ENCODE measurements around the gene LRTM2. TPM values are rescaled to one million over a fixed set of nuclear protein-coding genes. Genes with fewer than 3 reads are reported as not detected.
"Not testable (repeated sequence)": the region's sequence is repeated elsewhere in the genome, so short reads cannot be mapped to it uniquely, and the experiment has no call there.

LRTM2 gene
- total RNA-seq, 3 donors from 2014 or later, result not detected

DNA sequence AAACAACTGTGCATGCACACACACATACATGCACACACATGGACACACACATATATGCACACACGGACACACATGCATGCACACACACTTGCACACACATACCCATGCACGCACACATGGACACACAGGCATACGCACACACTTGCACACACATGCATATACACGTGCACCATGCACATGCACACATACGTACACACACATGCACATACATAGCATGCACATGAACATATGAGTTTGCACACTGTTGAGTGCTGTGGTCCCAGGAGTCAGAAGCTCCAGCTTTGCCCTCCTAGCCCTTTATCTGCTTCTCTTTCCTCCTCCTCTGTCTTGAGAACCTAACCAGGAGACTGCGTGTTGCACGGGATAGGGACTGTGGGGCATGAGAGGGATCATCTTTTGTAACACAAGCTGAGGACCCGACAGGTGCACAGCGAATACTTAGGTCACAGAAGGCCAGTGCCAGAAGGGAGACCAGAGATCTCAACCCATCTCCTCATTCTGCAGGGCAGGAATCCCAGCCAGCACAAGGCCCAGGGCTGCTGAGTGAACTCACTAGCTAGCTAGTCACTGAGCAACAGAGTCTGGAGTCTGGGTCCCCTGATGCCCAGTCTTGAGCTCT, 3.5 kb upstream of the LRTM2 start:
- intact Hi-C loops (cut with DNase I; ENCODE audit: low total_unique reads), result no loop called here
- Histone ChIP-seq H3K27me3 (peaks cover 0 to 28% of the 10 kb centered on the region in 2 donors), H3K9me3 (no peaks in the 10 kb centered on the region), H3K4me1 (no peaks in the 10 kb centered on the region), H3K4me3 (no peak overlapping the region), H3K36me3 (no peaks in the 10 kb centered on the region), H3K27ac (no peak overlapping the region)
- no peak for DNase-seq (ENCODE audit: low spot score in 2 of 2)
- TF ChIP-seq, protein P1, sequence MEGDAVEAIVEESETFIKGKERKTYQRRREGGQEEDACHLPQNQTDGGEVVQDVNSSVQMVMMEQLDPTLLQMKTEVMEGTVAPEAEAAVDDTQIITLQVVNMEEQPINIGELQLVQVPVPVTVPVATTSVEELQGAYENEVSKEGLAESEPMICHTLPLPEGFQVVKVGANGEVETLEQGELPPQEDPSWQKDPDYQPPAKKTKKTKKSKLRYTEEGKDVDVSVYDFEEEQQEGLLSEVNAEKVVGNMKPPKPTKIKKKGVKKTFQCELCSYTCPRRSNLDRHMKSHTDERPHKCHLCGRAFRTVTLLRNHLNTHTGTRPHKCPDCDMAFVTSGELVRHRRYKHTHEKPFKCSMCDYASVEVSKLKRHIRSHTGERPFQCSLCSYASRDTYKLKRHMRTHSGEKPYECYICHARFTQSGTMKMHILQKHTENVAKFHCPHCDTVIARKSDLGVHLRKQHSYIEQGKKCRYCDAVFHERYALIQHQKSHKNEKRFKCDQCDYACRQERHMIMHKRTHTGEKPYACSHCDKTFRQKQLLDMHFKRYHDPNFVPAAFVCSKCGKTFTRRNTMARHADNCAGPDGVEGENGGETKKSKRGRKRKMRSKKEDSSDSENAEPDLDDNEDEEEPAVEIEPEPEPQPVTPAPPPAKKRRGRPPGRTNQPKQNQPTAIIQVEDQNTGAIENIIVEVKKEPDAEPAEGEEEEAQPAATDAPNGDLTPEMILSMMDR (IDR thresholded peaks at IDR 0.05), result no peak
- TF ChIP-seq POLR2A (IDR thresholded peaks at IDR 0.05), result no peak
- no peak for TF ChIP-seq POLR2AphosphoS5 (IDR thresholded peaks at IDR 0.05)

DNA sequence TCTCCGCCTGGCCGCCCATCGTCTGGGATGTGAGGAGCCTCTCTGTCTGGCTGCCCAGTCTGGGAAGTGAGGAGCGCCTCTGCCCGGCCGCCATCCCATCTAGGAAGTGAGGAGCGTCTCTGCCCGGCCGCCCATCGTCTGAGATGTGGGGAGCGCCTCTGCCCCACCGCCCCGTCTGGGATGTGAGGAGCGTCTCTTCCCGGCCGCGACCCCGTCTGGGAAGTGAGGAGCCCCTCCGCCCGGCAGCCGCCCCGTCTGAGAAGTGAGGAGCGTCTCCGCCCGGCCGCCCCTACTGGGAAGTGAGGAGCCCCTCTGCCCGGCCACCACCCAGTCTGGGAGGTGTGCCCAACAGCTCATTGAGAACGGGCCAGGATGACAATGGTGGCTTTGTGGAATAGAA, 2.4 kb upstream of the LRTM2 start:
- H3K4me3 ChIP-seq; H3K4me1 ChIP-seq; H3K27ac ChIP-seq; H3K36me3 ChIP-seq; H3K9me3 ChIP-seq; intact Hi-C loops (cut with DNase I; ENCODE audit: low total_unique reads); DNase-seq (ENCODE audit: low spot score in 2 of 2): not testable (repeated sequence)
- peaks cover 0 to 39% of the 10 kb centered on the region in 2 donors for H3K27me3 ChIP-seq

DNA sequence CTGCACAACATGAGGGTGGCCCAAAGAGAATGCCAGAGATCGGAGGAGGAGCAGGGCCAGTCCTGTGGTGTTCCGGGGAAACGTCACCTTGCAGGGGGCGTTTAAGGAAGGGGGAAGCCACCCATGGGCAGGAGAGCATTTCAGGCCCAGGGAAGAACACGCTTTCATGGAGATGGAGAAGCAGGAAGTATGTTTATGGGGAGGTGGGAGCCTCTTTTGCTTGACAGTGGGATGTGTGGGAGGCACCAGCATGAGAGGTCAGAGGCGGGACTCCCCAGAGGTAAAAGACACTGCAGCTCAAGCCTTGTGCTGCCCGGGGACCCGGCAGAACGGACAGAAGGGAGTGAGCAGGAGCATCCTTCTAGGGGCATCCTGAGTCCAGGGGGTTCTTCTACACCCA, 1.3 kb upstream of the LRTM2 start:
- Histone ChIP-seq H3K36me3 (no peaks in the 10 kb centered on the region), H3K27me3 (peaks cover 0 to 47% of the 10 kb centered on the region in 2 donors), H3K27ac (no peak overlapping the region), H3K4me3 (no peak overlapping the region), H3K9me3 (no peaks in the 10 kb centered on the region), H3K4me1 (no peaks in the 10 kb centered on the region)
- DNase-seq (ENCODE audit: low spot score in 2 of 2), result no peak
- intact Hi-C loops (cut with DNase I; ENCODE audit: low total_unique reads), result no loop called here
- TF ChIP-seq, protein P1 (IDR thresholded peaks at IDR 0.05), result no peak
- TF ChIP-seq POLR2A (IDR thresholded peaks at IDR 0.05), result no peak
- no peak for TF ChIP-seq POLR2AphosphoS5 (IDR thresholded peaks at IDR 0.05)

DNA sequence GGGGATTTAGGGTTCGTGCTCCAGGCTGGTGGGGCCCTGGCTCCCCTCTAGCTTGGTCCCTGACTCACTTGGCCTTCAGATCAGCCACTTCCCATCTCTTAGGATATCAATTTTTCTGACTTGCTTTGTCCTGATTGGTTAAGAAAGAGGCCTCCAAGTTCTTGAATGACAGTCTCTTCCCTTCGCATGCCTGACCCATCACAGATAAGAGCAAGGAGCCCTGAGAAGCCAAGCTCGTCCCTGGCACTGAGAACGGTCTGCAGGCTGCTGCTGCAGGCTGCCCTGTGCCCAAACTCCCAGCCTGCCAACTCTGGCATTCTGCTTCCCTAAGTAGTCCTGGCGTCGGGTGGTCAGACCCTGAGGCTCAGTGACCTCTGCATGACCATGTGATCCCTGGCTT, 794 bp upstream of the LRTM2 start:
- DNase-seq (ENCODE audit: low spot score in 2 of 2), result no peak
- Histone ChIP-seq H3K9me3 (no peaks in the 10 kb centered on the region), H3K4me3 (no peak overlapping the region), H3K36me3 (no peaks in the 10 kb centered on the region), H3K27me3 (peaks cover 0 to 53% of the 10 kb centered on the region in 2 donors), H3K27ac (no peak overlapping the region), H3K4me1 (no peaks in the 10 kb centered on the region)
- intact Hi-C loops (cut with DNase I; ENCODE audit: low total_unique reads), result no loop called here
- TF ChIP-seq POLR2A (IDR thresholded peaks at IDR 0.05) (no peak), POLR2AphosphoS5 (IDR thresholded peaks at IDR 0.05) (no peak)
- TF ChIP-seq, protein P1 (IDR thresholded peaks at IDR 0.05), result no peak

DNA sequence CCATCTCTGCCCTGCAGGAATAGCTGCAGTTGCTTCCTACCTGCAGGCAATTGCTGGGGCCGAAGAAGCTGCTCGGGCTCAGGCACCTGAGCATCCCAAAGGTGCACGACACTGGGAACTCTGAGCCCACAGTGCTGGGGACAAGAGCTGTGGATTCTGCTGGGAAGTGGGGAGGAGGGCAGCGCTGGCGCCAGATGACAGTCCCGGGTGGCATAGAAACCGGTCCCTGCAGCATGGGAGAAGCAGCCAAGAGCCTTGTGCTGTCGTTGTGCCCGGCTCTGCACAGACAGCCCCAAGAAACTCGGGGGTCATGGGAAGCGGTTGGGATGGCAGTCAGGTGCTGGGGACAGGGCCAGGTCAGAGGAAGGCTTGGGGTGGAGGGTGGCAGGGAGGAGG, 529 bp downstream of the LRTM2 start:
- Histone ChIP-seq H3K27ac (no peak overlapping the region), H3K36me3 (no peaks in the 10 kb centered on the region), H3K4me1 (no peaks in the 10 kb centered on the region), H3K9me3 (no peaks in the 10 kb centered on the region), H3K4me3 (no peak overlapping the region), H3K27me3 (peaks cover 0 to 63% of the 10 kb centered on the region in 2 donors)
- DNase-seq (ENCODE audit: low spot score in 2 of 2), result no peak
- intact Hi-C loops (cut with DNase I; ENCODE audit: low total_unique reads), result no loop called here
- TF ChIP-seq POLR2AphosphoS5 (IDR thresholded peaks at IDR 0.05) (no peak), POLR2A (IDR thresholded peaks at IDR 0.05) (no peak)
- TF ChIP-seq, protein P1 (IDR thresholded peaks at IDR 0.05), result no peak

DNA sequence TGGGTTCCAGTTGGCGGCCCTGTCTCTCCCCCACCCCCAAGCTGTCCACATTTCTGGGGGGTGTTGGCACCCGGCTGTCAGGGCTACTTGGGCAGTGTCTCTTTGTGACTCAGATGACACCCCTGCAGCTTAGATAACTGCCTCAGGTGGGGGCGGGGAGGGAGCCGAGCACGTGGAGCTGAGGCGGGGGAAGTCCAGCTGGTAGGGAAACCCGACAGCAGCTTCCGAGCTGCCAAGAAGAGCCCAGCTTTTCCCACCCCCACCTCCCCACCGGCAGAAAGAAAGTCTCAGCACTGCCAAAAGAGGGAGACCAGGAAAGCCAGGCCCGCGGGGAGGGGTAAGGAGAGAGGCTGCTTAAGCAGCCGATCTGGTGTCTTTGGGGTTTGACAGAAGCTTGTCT, 1.4 kb downstream of the LRTM2 start:
- Histone ChIP-seq H3K4me3 (no peak overlapping the region), H3K9me3 (no peaks in the 10 kb centered on the region), H3K27ac (no peak overlapping the region), H3K27me3 (peaks cover 0 to 63% of the 10 kb centered on the region in 2 donors), H3K4me1 (no peaks in the 10 kb centered on the region), H3K36me3 (no peaks in the 10 kb centered on the region)
- TF ChIP-seq POLR2A (IDR thresholded peaks at IDR 0.05), result no peak
- TF ChIP-seq POLR2AphosphoS5 (IDR thresholded peaks at IDR 0.05), result no peak
- TF ChIP-seq, protein P1 (IDR thresholded peaks at IDR 0.05), result no peak
- intact Hi-C loops (cut with DNase I; ENCODE audit: low total_unique reads), result no loop called here
- no peak for DNase-seq (ENCODE audit: low spot score in 2 of 2)
